ENCODE data around the gene SORCS2.

- no peak for TF ChIP-seq CTCF (conservative IDR thresholded peaks at IDR 0.05; ENCODE audit: low read depth, low read length)
- TF ChIP-seq EZH2 (IDR thresholded peaks at IDR 0.05; ENCODE audit: low read length, unreplicated experiment): no peak
Observed at GRCh38 chr4:7421356-7422150, 229.2 kb downstream of the SORCS2 start.

Measured in PC-3 (cell line).